Measurements from ENCODE around the gene SEL1L3.

DNA sequence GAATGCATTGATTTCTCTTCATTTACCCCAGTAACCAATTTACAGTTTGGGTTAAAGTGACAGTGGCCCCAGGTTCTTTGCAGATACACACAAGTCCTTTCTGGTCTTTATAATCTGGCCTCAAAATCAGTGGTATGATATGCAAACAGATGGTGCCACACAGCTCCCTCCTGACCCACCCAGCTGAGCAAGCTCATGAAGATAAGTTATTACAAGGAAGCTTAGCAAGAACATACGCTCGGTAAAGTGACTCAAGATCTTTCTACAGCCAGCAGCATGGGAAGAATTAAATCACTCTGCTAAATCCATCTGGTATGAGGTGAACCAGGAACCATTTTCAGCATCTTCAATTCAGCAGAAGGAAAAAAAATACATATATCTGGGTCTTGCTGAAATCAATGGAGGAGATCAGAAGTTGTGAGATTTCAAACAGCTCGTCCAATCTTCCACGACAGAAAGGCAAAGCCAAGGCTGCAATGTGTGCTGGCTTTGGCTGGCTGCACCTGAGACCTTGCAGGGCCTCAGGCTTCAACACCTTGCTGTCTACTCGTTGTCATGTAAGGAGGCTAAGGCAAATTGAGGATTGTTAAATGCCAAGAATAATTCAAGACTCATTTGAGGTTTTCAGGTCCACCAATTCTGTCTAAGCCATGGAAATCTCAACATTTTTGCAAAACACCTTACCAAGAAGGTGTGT, 28.2 kb downstream of the SEL1L3 start:
- TF ChIP-seq, protein P1, sequence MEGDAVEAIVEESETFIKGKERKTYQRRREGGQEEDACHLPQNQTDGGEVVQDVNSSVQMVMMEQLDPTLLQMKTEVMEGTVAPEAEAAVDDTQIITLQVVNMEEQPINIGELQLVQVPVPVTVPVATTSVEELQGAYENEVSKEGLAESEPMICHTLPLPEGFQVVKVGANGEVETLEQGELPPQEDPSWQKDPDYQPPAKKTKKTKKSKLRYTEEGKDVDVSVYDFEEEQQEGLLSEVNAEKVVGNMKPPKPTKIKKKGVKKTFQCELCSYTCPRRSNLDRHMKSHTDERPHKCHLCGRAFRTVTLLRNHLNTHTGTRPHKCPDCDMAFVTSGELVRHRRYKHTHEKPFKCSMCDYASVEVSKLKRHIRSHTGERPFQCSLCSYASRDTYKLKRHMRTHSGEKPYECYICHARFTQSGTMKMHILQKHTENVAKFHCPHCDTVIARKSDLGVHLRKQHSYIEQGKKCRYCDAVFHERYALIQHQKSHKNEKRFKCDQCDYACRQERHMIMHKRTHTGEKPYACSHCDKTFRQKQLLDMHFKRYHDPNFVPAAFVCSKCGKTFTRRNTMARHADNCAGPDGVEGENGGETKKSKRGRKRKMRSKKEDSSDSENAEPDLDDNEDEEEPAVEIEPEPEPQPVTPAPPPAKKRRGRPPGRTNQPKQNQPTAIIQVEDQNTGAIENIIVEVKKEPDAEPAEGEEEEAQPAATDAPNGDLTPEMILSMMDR (IDR thresholded peaks at IDR 0.05; ENCODE audit: low read depth, low read length) = no peak
- TF ChIP-seq EZH2phosphoT487 (IDR thresholded peaks at IDR 0.05; ENCODE audit: low read depth) = no peak
